HEK293 (cell line): Measurements from ENCODE around the gene CNTRL.

Experiments
- CTCF ChIP-seq: fragments of 450-650 bp; formaldehyde crosslinking; IDR thresholded peaks from 2 replicates; pipeline ENCODE4 v1.5.1; 2016; ENCODE audit warnings: missing biosample characterization, missing genetic modification characterization
- REST ChIP-seq: fragments of 450-650 bp; formaldehyde crosslinking; IDR thresholded peaks from 2 replicates; pipeline ENCODE4 v1.5.1; 2016; ENCODE audit warnings: missing biosample characterization, missing genetic modification characterization
- ZBTB8A ChIP-seq: fragments of 450-650 bp; formaldehyde crosslinking; IDR thresholded peaks from 2 replicates; pipeline ENCODE4 v1.5.1; 2016; ENCODE audit warnings: missing biosample characterization, missing genetic modification characterization
- ZNF121 ChIP-seq: fragments of 450-650 bp; formaldehyde crosslinking; IDR thresholded peaks from 2 replicates; pipeline ENCODE4 v1.5.1; 2016; ENCODE audit warnings: missing biosample characterization, missing genetic modification characterization
- ZNF48 ChIP-seq: fragments of 450-650 bp; formaldehyde crosslinking; IDR thresholded peaks from 2 replicates; pipeline ENCODE4 v1.5.1; 2016; ENCODE audit warnings: missing biosample characterization, missing genetic modification characterization
- TF ChIP-seq, protein P1 (sequence below): fragments of 450-650 bp; formaldehyde crosslinking; conservative IDR thresholded peaks from 2 replicates; pipeline ENCODE4 v1.5.1; 2016; ENCODE audit warnings: low read depth, missing biosample characterization, missing genetic modification characterization
- TF ChIP-seq, protein P2 (sequence below): fragments of 450-650 bp; formaldehyde crosslinking; optimal IDR thresholded peaks from 2 replicates; pipeline ENCODE3; 2016; ENCODE audit warnings: missing biosample characterization, mild to moderate bottlenecking, missing genetic modification characterization

GRCh38 chr9:121169094-121169601 is 94.4 kb downstream of the CNTRL start:
- TF ChIP-seq CTCF (tag by site-specific recombination): no peak
- TF ChIP-seq ZNF121: no peak
- no peak for TF ChIP-seq ZNF48 (tag by site-specific recombination)
- TF ChIP-seq ZBTB8A (tag by site-specific recombination): no peak
- TF ChIP-seq REST (tag by site-specific recombination): no peak
- TF ChIP-seq, protein P1, sequence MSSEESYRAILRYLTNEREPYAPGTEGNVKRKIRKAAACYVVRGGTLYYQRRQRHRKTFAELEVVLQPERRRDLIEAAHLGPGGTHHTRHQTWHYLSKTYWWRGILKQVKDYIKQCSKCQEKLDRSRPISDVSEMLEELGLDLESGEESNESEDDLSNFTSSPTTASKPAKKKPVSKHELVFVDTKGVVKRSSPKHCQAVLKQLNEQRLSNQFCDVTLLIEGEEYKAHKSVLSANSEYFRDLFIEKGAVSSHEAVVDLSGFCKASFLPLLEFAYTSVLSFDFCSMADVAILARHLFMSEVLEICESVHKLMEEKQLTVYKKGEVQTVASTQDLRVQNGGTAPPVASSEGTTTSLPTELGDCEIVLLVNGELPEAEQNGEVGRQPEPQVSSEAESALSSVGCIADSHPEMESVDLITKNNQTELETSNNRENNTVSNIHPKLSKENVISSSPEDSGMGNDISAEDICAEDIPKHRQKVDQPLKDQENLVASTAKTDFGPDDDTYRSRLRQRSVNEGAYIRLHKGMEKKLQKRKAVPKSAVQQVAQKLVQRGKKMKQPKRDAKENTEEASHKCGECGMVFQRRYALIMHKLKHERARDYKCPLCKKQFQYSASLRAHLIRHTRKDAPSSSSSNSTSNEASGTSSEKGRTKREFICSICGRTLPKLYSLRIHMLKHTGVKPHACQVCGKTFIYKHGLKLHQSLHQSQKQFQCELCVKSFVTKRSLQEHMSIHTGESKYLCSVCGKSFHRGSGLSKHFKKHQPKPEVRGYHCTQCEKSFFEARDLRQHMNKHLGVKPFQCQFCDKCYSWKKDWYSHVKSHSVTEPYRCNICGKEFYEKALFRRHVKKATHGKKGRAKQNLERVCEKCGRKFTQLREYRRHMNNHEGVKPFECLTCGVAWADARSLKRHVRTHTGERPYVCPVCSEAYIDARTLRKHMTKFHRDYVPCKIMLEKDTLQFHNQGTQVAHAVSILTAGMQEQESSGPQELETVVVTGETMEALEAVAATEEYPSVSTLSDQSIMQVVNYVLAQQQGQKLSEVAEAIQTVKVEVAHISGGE: no peak
- TF ChIP-seq, protein P2, sequence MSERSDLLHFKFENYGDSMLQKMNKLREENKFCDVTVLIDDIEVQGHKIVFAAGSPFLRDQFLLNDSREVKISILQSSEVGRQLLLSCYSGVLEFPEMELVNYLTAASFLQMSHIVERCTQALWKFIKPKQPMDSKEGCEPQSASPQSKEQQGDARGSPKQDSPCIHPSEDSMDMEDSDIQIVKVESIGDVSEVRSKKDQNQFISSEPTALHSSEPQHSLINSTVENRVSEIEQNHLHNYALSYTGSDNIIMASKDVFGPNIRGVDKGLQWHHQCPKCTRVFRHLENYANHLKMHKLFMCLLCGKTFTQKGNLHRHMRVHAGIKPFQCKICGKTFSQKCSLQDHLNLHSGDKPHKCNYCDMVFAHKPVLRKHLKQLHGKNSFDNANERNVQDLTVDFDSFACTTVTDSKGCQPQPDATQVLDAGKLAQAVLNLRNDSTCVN (tag by site-specific recombination): no peak
